HCT116 (cell line): ENCODE results near the gene LMNA. TPM values are rescaled to one million over a fixed set of nuclear protein-coding genes. Genes with fewer than 3 reads are reported as not detected.

Experiments used
- ATAC-seq: fragments of 200-7000 bp; cut with Tn5 transposase; 2 replicates; pipeline ENCODE4 v1.9.1; 2020; ENCODE audit warnings: mild to moderate bottlenecking, moderate library complexity
- BruUV-seq: library from RNA; stranded (reverse); fragments of 400-500 nt; replicated peaks from 2 replicates; lab custom pipeline; 2021; lab: Mats Ljungman, UMichigan
- CTCF ChIA-PET: fragments of 300-600 bp; sonication (Branson Sonifier 250); formaldehyde crosslinking; loops from one replicate; lab custom pipeline; 2021; ENCODE audit warnings: antibody characterized with exemption; lab: Charles Lee
- POLR2A ChIA-PET: fragments of 300-600, 350-600 bp; sonication (Branson Sonifier 250); formaldehyde crosslinking; loops from one replicate; lab custom pipeline; 2021; ENCODE audit warnings: antibody characterized with exemption; lab: Charles Lee
- RAD21 ChIA-PET, 2 experiments: fragments of 300-600 bp; sonication (Branson Sonifier 250); formaldehyde crosslinking; loops; one replicate each; lab custom pipeline; 2023; ENCODE audit warnings: low total read pairs in 2 of 2; ENCODE audit not compliant: uncharacterized antibody in 2 of 2, unreplicated experiment in 2 of 2, low non-redundant PET in 1 of 2; lab: Charles Lee
- DNase-seq: peaks from one replicate; pipeline ENCODE4 v3.0.0-alpha.2; 2010; ENCODE audit warnings: low read depth, low spot score
- H2AFZ ChIP-seq: fragments of 200-600 bp; shearing (Covaris generic), sonication (generic); 2 replicates; pipeline ENCODE4 v1.6.1; 2017; ENCODE audit warnings: low read depth, mixed run types, mixed read lengths, antibody characterized with exemption, low read length; ENCODE audit not compliant: poor library complexity, severe bottlenecking
- H3K27ac ChIP-seq: 2 replicates; pipeline ENCODE4 v1.5.1; 2012; ENCODE audit warnings: low read depth, low read length
- H3K27me3 ChIP-seq: fragments of 200-600 bp; sonication (generic); 2 replicates; pipeline ENCODE4 v1.6.1; 2016; ENCODE audit warnings: mixed run types, low read length, mixed read lengths; ENCODE audit not compliant: insufficient read depth
- H3K36me3 ChIP-seq, 2 experiments: fragments of 200-500 bp in 1 of 2; fragments of 200-600 bp in 1 of 2; sonication (Bioruptor generic) in 1 of 2; sonication (generic) in 1 of 2; 2 replicates each; pipeline versions ENCODE4 v1.5.1 to v1.6.1; 2014 to 2016; ENCODE audit warnings: low read length in 2 of 2, inconsistent platforms in 1 of 2, mixed read lengths in 1 of 2, mixed run types in 1 of 2; ENCODE audit not compliant: insufficient read depth in 2 of 2, control insufficient read depth in 1 of 2
- H3K4me1 ChIP-seq, 2 experiments: fragments of 200-600 bp in 1 of 2; sonication (generic) in 1 of 2; 2 replicates each; pipeline versions ENCODE4 v1.5.1 to v1.6.1; 2012 to 2017; ENCODE audit warnings: low read length in 2 of 2, inconsistent platforms in 1 of 2, mild to moderate bottlenecking in 1 of 2, mixed read lengths in 1 of 2, mixed run types in 1 of 2, moderate library complexity in 1 of 2; ENCODE audit not compliant: insufficient read depth in 2 of 2, control insufficient read depth in 1 of 2
- H3K4me2 ChIP-seq: fragments of 200-600 bp; sonication (generic); 2 replicates; pipeline ENCODE4 v1.6.1; 2017; ENCODE audit warnings: mixed run types, low read length, mixed read lengths
- H3K4me3 ChIP-seq, 2 experiments: fragments of 200-600 bp in 1 of 2; sonication (generic) in 1 of 2; replicated peaks in 1 of 2; 2 replicates each; pipeline ENCODE4 v1.5.1; 2011 to 2016; ENCODE audit warnings: low read length in 2 of 2, control low read depth in 1 of 2, low read depth in 1 of 2, mild to moderate bottlenecking in 1 of 2, mixed read lengths in 1 of 2, mixed run types in 1 of 2
- H3K79me2 ChIP-seq: fragments of 200-600 bp; sonication (generic); 2 replicates; pipeline ENCODE4 v1.6.1; 2017; ENCODE audit warnings: mild to moderate bottlenecking, mixed run types, low read length, moderate library complexity, mixed read lengths; ENCODE audit not compliant: insufficient read depth
- H3K9ac ChIP-seq: fragments of 200-600 bp; sonication (generic); 2 replicates; pipeline ENCODE4 v1.6.1; 2016; ENCODE audit warnings: low read length, mixed read lengths
- H3K9me2 ChIP-seq: fragments of 200-600 bp; sonication (generic), shearing (Covaris generic); 2 replicates; pipeline ENCODE4 v1.6.1; 2017; ENCODE audit warnings: mixed run types, mild to moderate bottlenecking, moderate library complexity; ENCODE audit not compliant: insufficient read depth
- H3K9me3 ChIP-seq, 2 experiments: fragments of 200-500 bp in 1 of 2; fragments of 200-600 bp in 1 of 2; sonication (Bioruptor generic) in 1 of 2; sonication (generic) in 1 of 2; 2 replicates each; pipeline ENCODE4 v1.6.1; 2014 to 2017; ENCODE audit warnings: low read length in 2 of 2, mixed read lengths in 2 of 2, inconsistent platforms in 1 of 2, low read depth in 1 of 2, mild to moderate bottlenecking in 1 of 2, mixed run types in 1 of 2, moderate library complexity in 1 of 2; ENCODE audit not compliant: control insufficient read depth in 1 of 2, insufficient read depth in 1 of 2
- H4K20me1 ChIP-seq: fragments of 200-600 bp; sonication (generic), shearing (Covaris generic); 2 replicates; pipeline ENCODE4 v1.6.1; 2017; ENCODE audit warnings: mixed run types, mild to moderate bottlenecking, moderate library complexity; ENCODE audit not compliant: insufficient read depth
- CBX3 ChIP-seq: IDR thresholded peaks from 2 replicates; pipeline ENCODE4 v1.6.1; 2012; ENCODE audit warnings: low read depth
- CEBPB ChIP-seq: IDR thresholded peaks from 2 replicates; pipeline ENCODE4 v1.6.1; 2012; ENCODE audit warnings: low read depth
- CTCF ChIP-seq, 3 experiments: fragments of 200-600 bp in 1 of 3; sonication (generic) in 1 of 3; IDR thresholded peaks in 2 of 3; conservative IDR thresholded peaks in 1 of 3; 2 replicates each; pipeline ENCODE4 v1.5.1; 2012 to 2017; ENCODE audit warnings: low read depth in 2 of 3, low read length in 2 of 3, antibody characterized with exemption in 1 of 3, borderline replicate concordance in 1 of 3, control low read depth in 1 of 3, mild to moderate bottlenecking in 1 of 3, mixed read lengths in 1 of 3, mixed run types in 1 of 3, moderate library complexity in 1 of 3; ENCODE audit not compliant: insufficient read depth in 1 of 3
- EGR1 ChIP-seq: IDR thresholded peaks from 2 replicates; pipeline ENCODE4 v1.6.1; 2012; ENCODE audit warnings: low read depth
- EZH2 ChIP-seq: fragments of 200-600 bp; sonication (generic); IDR thresholded peaks from 2 replicates; pipeline ENCODE4 v1.6.1; 2017; ENCODE audit warnings: antibody characterized with exemption, mixed run types
- EZH2phosphoT487 ChIP-seq: fragments of 200-600 bp; IDR thresholded peaks from 2 replicates; pipeline ENCODE4 v1.6.1; 2018; ENCODE audit warnings: antibody characterized with exemption, borderline replicate concordance
- JUND ChIP-seq: IDR thresholded peaks from 2 replicates; pipeline ENCODE4 v1.6.1; 2012
- MAX ChIP-seq: IDR thresholded peaks from 2 replicates; pipeline ENCODE4 v1.6.1; 2012
- POLR2A ChIP-seq: IDR thresholded peaks from 2 replicates; pipeline ENCODE4 v1.7.0; 2011; ENCODE audit warnings: borderline replicate concordance; ENCODE audit not compliant: insufficient read depth, insufficient read length; ENCODE audit errors: extremely low read depth
- POLR2AphosphoS5 ChIP-seq: IDR thresholded peaks from 2 replicates; pipeline ENCODE4 v1.6.1; 2011; ENCODE audit warnings: mild to moderate bottlenecking, low read depth, low read length, moderate library complexity
- RAD21 ChIP-seq: IDR thresholded peaks from 2 replicates; pipeline ENCODE4 v1.6.1; 2012; ENCODE audit warnings: low read depth, mild to moderate bottlenecking
- SIN3A ChIP-seq: IDR thresholded peaks from 2 replicates; pipeline ENCODE4 v1.6.1; 2012; ENCODE audit warnings: low read depth
- SP1 ChIP-seq: IDR thresholded peaks from 2 replicates; pipeline ENCODE4 v1.6.1; 2012; ENCODE audit warnings: low read depth
- SRF ChIP-seq: IDR thresholded peaks from 2 replicates; pipeline ENCODE4 v1.6.1; 2012; ENCODE audit warnings: low read depth
- TCF7L2 ChIP-seq: IDR thresholded peaks from 2 replicates; pipeline ENCODE4 v1.7.0; 2011; ENCODE audit warnings: borderline replicate concordance, inconsistent platforms; ENCODE audit not compliant: insufficient read depth, insufficient read length; ENCODE audit errors: extremely low read depth
- YY1 ChIP-seq: IDR thresholded peaks from 2 replicates; pipeline ENCODE4 v1.6.1; 2011; ENCODE audit warnings: low read length, low read depth, moderate library complexity, mild to moderate bottlenecking; ENCODE audit not compliant: insufficient replicate concordance; ENCODE audit errors: extremely low read depth
- ZFX ChIP-seq: fragments of 450-650 bp; IDR thresholded peaks from 2 replicates; pipeline ENCODE4 v1.6.1; 2017
- intact Hi-C: fragments of 100-400 bp; cut with micrococcal nuclease; formaldehyde crosslinking; loops from 2 replicates; pipeline ENCODE4 v1.10.0; 2022
- total RNA-seq: library from RNA; stranded (reverse); gene quantifications from one replicate; pipeline ENCODE4 v1.2.1, GENCODE V29; 2021; ENCODE audit not compliant: unreplicated experiment
- TF ChIP-seq, protein P1 (sequence below): IDR thresholded peaks from 2 replicates; pipeline ENCODE4 v1.6.1; 2012; ENCODE audit warnings: low read depth
- TF ChIP-seq, protein P2 (sequence below): IDR thresholded peaks from 2 replicates; pipeline ENCODE4 v1.6.1; 2011; ENCODE audit warnings: mild to moderate bottlenecking, low read length, moderate library complexity; ENCODE audit not compliant: insufficient replicate concordance; ENCODE audit errors: extremely low read depth

Gene LMNA
- total RNA-seq, 1 experiment from 2014 or later = 528 TPM

DNA sequence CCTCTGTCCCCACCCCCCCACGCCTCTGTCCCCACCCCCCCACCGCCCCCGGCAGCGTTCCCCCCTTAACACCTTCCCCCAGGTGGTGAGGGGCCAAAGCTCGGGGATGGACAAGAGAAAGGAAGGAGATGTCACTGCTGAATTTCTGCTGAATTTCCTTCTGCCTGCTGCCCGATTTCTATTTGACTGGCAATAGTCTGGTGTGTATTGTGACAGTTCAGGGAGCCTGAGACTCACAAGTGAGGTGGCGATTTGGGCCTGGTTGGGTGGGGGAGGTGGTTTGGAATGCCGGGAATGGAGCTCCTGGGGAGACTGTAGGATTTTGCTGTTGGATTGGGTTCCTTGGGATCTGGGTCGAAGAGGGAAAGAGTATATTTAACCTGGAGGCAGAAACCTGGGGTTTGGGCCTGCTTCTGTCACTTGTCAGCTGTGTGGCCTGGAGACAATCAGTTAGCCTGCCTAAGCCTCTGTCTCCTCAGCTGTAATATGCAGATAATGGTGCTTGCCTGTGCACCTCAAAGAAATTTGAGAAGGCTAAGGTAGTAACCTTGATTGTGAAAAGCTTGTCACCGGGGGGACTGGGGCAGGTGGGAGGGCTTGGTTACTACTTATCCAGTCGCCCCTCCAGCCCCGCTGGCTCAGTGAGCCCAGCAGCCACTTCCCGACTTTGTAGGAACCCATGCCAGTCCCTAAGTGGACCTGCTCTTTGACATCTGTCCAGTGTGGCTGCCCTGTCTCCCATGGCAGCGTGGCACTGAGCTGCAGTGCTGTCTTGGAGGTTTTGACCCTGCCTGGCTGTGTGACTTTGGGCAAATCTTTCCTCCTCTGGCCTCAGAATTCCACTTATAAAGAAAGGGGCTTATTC is 7.7 kb upstream of the LMNA start:
- H3K79me2 ChIP-seq = 0 out of 2 replicates have a peak, but pooled peaks cover 3% of the 10 kb centered on the region
- POLR2A ChIA-PET = interaction anchor here (0.9 to 2.1 kb wide), 5 partner anchors 14 to 123 kb away, joined by 3 to 10 read pairs (median 3); no protein-coding TSS in a partner anchor
- CTCF ChIA-PET = interaction anchor here (0.8 to 2.6 kb wide), 5 partner anchors 10 to 41 kb away, joined by 3 to 10 read pairs (median 6); no protein-coding TSS in a partner anchor
- no peak overlapping the region for H2AFZ ChIP-seq
- TF ChIP-seq EZH2phosphoT487 (no peak), TCF7L2 (no peak), POLR2AphosphoS5 (no peak; the same call in 1 of the 2 replicates), EGR1 (no peak), CEBPB (no peak), EZH2 (no peak), JUND (no peak), SRF (no peak), YY1 (no peak), SIN3A (no peak), SP1 (no peak), CBX3 (no peak), RAD21 (no peak), POLR2A (no peak), ZFX (no peak), MAX (no peak), CTCF (IDR thresholded peaks at IDR 0.05 in 2 of 3, conservative IDR thresholded peaks at IDR 0.05 in 1 of 3; ENCODE audit: borderline replicate concordance in 1 of 3, insufficient read depth in 1 of 3, low read depth in 2 of 3, low read length in 2 of 3) (no peak)
- TF ChIP-seq, protein P1, sequence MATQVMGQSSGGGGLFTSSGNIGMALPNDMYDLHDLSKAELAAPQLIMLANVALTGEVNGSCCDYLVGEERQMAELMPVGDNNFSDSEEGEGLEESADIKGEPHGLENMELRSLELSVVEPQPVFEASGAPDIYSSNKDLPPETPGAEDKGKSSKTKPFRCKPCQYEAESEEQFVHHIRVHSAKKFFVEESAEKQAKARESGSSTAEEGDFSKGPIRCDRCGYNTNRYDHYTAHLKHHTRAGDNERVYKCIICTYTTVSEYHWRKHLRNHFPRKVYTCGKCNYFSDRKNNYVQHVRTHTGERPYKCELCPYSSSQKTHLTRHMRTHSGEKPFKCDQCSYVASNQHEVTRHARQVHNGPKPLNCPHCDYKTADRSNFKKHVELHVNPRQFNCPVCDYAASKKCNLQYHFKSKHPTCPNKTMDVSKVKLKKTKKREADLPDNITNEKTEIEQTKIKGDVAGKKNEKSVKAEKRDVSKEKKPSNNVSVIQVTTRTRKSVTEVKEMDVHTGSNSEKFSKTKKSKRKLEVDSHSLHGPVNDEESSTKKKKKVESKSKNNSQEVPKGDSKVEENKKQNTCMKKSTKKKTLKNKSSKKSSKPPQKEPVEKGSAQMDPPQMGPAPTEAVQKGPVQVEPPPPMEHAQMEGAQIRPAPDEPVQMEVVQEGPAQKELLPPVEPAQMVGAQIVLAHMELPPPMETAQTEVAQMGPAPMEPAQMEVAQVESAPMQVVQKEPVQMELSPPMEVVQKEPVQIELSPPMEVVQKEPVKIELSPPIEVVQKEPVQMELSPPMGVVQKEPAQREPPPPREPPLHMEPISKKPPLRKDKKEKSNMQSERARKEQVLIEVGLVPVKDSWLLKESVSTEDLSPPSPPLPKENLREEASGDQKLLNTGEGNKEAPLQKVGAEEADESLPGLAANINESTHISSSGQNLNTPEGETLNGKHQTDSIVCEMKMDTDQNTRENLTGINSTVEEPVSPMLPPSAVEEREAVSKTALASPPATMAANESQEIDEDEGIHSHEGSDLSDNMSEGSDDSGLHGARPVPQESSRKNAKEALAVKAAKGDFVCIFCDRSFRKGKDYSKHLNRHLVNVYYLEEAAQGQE = no peak
- TF ChIP-seq, protein P2, sequence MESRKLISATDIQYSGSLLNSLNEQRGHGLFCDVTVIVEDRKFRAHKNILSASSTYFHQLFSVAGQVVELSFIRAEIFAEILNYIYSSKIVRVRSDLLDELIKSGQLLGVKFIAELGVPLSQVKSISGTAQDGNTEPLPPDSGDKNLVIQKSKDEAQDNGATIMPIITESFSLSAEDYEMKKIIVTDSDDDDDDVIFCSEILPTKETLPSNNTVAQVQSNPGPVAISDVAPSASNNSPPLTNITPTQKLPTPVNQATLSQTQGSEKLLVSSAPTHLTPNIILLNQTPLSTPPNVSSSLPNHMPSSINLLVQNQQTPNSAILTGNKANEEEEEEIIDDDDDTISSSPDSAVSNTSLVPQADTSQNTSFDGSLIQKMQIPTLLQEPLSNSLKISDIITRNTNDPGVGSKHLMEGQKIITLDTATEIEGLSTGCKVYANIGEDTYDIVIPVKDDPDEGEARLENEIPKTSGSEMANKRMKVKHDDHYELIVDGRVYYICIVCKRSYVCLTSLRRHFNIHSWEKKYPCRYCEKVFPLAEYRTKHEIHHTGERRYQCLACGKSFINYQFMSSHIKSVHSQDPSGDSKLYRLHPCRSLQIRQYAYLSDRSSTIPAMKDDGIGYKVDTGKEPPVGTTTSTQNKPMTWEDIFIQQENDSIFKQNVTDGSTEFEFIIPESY = no peak
- TF ChIP-seq, all 23 proteins: peak for 0
- intact Hi-C loops = no loop called here
- H3K36me3 ChIP-seq = no peaks in the 10 kb centered on the region
- no peaks in the 10 kb centered on the region for H3K27me3 ChIP-seq
- H4K20me1 ChIP-seq = no peaks in the 10 kb centered on the region
- DNase-seq (no peak), ATAC-seq (peak; percentile 8)
- no peaks in the 10 kb centered on the region for H3K9me3 ChIP-seq
- peak overlapping the region; percentile 89 for H3K4me2 ChIP-seq
- TSS peak; percentile 72 for BruUV-seq
- peak overlapping the region; percentile 96 for H3K27ac ChIP-seq
- H3K4me3 ChIP-seq = peak overlapping the region; percentile 11 to 56
- H3K9me2 ChIP-seq = no peaks in the 10 kb centered on the region
- H3K4me1 ChIP-seq = peaks cover 67 to 91% of the 10 kb centered on the region in 2 experiments
- H3K9ac ChIP-seq = peak overlapping the region; percentile 84
- RAD21 ChIA-PET = interaction anchor here in 1 of 2 experiments (1.0 kb wide), 1 partner anchor 18 kb away, joined by 3 read pairs; no protein-coding TSS in a partner anchor
